Activated T-cell treated with anti-CD3 and anti-CD28 coated beads for 1 hour (primary cell): ENCODE data around the gene MAP3K9.

Source experiments
- DNase-seq: peaks from one replicate; pipeline ENCODE4 v3.0.0-alpha.2; 2020; ENCODE audit warnings: low read depth

The MAP3K9 gene

DNA sequence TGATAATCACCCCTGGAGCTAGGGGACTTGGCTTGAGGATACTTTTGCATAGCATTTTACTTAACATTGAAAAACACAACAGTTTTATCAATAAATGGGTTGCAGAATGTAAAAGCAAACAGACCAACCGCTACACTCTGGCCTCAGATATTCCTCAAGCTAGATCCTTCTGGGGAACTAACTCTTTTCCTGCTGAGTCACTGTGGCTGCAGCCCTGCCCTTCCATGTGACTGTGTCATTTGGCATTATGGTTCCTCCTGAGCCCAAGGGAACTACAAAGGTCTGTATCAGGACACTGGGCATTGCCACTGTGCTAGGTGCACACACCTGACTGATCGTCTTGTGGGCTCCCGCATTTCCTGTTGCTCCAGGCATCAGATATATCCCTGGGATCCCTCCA lies 111.0 kb downstream of the MAP3K9 start:
- no peak for DNase-seq

DNA sequence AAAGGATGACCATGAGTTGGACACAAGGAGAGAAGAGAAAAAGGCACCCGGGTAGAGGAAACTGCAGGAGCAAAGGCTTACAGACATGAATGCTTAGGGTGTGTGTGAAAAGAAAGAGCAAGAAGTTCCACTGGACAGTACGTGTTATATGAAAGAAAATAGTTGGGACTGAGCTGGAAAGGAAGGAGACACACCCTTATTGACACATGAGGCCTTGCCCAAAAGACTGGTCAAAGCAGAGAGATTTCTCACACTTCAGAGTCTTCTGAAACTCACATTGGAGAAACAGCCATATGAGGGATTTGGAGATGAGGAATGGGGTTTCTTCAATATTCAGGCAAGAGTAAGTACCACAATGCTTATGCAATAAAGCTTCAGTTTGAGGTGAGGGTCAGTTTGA lies 111.6 kb downstream of the MAP3K9 start:
- DNase-seq = no peak

DNA sequence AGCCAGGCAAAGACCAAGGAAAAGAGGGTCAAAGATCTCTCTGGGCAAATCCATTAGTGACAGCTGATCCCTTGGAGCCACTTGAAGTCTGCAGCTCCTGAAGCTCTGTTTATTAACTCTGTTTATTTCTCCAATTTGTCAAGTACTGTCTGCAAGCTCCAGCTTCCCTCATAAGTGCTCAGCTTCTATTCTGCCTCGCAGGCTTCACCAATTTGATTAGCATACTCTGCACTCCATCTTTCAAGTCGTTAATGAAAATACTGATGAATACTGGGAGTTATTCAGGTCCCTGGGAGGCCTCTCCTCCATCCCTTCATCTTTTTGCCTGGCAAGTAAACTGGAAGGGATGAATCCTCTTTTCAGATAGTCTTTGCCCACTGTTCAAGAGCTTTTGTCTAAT lies 113.3 kb downstream of the MAP3K9 start:
- no peak for DNase-seq

- DNase-seq = no peak
These were observed 117.1 kb downstream of the MAP3K9 start for GRCh38 chr14:70692210-70692609.

GRCh38 chr14:70685474-70686197 lies 123.7 kb downstream of the MAP3K9 start:
- no peak for DNase-seq

GRCh38 chr14:70683983-70684382 lies 125.3 kb downstream of the MAP3K9 start:
- no peak for DNase-seq

GRCh38 chr14:70680748-70681147 lies 128.6 kb downstream of the MAP3K9 start:
- DNase-seq = no peak

GRCh38 chr14:70677341-70677740 lies 132.0 kb downstream of the MAP3K9 start:
- DNase-seq = no peak
